HT1080 (cell line): ENCODE results near the gene SH3PXD2A. TPM values are rescaled to one million over a fixed set of nuclear protein-coding genes. Genes with fewer than 3 reads are reported as not detected.

Experiments used
- DNase-seq: peaks from one replicate; pipeline ENCODE4 v3.0.0-alpha.2; 2015; ENCODE audit warnings: low read depth
- total RNA-seq: library from RNA; depleted of rRNA; stranded (reverse); fragments of >200 nt; shearing (Covaris generic); gene quantifications from 2 replicates; pipeline ENCODE4 v1.2.3, GENCODE V29; 2014

Gene SH3PXD2A
- total RNA-seq, 1 experiment from 2014 or later: 5.8 TPM

DNA sequence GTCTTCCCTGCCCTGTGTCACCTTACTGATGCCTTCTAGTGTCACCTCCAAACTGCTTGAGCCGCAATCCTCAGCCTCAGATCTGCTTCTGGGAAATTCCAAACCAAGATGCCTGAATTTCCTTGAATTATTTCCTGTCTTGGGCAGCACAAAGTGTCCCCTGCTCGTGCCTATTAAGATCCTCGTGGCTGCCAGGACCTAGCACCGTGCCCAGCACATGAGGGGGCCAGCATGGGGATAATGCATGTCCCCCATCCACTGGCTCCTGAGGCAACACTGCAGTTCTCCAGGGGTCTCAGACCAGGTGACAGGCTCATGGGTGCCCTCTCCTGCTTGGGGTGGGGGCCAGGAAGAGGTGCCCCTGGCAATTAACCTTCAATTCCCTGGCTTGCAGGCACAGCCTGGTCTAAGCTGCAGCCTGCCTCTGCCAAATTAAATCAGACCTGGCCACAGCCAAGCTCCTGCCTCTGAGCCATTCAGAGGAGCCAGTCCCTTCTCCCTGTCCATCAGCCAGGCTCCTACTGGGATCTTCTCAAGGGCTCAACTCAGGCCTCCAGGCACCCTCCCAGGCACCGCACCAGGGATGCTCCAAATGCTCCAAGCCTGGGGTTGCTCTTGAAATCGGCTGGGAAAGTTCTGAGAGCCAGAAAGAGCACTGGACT, 146.6 kb downstream of the SH3PXD2A start:
- DNase-seq: no peak

DNA sequence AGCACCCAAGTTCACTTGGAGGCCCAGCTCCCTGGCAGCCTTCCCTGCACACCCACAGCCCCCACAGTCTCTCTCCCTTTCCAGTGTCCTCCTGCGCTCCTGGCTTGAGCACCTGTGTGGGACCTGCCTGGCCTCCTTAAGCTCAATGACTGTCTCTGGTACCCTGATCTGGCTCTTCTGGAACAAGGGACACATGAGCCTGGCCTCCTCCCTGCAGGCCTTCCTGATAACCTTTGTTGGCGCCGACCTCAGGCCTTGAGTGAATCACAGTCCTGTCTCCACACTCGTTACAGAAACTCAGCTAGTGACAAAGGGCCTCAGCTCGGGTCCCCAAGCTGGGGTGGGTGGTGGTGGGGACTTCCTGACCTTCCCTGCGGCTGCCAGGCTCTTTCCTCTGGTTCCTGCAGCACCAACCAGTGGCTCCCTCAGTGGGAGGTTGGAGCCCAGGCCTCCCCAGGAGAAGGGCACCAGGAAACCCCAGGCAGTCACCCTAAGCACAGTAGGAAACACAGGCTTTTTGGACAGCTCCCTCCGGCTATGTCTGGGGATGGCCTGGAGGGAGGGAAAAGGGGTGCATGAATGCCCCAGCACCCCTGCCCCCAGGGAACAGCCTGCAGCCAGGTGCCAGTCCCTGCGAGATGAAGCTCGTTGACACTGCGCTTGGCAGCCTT, 147.3 kb downstream of the SH3PXD2A start:
- DNase-seq: no peak

DNA sequence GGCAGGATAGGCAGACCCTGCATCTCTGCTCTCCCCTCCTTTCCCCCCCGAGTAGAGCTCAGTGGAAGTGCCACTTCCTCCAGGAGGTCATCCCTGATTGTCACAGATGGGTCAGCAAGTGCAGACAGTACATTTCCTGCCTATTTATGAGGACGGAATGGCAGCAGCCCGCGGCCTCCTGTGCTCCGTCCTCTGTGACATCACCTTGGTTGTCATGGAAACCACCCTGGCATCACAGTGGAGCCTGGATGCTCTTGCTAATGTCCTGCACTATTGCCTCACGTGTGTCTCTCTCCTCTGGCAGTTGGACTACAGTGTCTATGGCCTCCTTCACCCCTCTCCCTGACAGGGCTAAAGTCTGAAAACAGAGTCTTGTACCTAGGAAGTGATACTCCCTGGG, 148.6 kb downstream of the SH3PXD2A start:
- no peak for DNase-seq

DNA sequence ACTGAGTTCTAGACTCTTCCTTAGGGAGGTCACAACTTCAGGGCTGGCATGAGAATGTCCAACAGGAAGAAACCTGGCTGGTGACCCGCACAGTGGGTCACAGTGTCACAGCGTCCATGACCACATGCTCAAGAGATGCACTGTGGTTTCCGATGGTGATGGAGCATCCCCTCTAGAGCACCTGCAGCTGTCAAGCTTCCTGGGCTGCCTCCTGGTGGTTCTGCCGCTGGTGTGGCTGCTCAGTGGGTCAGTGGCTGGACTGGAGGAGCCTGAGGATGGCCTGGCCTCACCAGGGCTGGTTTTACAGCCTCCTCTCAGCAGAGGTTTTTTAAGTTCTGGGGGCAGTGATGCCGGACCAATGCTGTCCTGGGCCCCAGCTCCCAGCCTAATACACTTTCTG, 149.3 kb downstream of the SH3PXD2A start:
- DNase-seq: no peak

DNA sequence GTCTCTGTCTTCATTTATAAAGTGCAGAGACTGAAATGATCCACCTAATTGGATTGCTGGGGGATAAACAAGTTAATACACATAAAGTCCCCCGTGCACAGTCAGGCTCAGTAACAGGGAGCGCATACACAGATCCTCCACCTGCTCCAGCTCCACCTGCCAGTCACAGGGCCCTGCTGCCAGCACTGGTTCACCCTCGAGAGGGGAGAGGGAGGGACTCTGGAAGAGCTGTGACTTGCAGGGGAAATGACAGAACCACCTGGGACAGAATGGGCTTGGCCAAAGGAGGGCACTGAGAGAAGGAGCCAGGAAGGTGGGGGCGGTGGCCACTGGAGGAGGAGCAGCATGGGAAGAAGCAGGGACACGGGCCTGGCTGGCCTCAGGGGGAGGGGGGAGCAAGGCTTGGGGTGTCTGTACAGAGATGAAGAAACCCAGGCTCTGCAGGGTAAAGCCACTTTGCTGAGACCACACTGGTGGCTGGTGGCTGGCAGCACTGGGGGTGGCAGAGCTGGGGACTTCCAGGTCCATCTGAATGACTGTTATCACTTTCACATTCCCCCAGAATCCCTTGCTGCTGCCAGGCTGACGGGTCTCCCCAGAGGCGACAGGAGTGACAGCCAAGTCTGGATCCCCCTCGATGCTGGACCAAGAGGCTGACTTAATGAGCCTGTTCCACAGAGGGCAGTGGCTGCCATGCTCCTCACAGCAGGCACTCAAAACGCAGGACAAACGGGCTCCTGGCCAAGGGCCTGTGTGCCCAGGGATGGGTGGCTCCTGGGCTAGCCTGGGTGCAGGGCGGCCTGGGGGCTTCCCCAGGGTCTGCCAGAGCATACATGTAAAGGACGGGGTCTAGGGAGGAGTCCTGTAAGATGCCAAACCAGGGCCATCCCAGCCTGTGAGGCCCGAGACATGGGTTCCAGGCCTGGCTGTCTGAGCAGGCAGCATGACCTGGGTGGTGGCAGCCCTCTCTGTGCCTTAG, 151.1 kb downstream of the SH3PXD2A start:
- no peak for DNase-seq

DNA sequence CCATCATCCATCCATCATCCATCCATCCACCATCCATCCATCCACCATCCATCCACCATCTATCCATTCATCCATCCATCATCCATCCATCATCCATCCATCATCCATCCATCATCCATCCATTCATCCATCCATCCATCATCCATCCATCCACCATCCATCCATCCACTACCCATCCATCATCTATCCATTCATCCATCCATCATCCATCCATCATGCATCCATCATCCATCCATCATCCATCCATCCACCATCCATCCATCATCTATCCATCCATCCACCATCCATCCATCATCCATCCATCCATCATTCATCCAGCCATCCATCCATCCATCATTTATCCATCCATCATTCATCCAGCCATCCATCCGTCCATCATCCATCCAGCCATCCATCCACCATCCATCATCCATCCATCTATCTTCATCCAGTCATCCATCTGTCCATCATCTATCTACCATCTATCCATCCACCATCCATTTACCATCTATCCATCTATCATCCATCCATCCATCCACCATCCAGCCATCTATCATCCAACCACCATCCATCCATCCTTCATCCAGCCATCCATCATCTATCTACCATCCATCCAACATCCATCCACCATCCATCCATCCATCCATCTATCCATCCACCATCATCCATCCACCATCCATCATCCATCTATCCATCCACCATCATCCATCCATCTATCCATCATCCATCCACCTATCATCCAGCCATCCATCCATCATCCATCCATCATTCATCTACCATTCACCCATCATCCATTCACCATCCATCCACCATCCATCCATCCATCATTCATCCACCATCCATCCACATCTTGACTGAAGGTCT, 153.8 kb downstream of the SH3PXD2A start:
- DNase-seq: no peak

DNA sequence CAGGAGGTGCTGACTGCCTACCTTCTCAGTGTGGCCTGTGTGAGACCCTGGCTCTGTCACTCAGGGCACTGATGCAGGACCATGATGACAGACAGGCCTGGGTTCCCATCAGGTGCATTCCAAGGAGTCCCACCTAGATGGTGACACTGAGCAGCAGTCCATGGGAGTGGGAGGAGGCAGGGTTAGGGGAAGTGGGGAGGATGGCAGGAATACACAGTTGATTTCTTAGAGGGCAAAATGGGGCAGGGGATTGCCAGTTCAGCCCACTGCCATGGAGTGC, 155.0 kb downstream of the SH3PXD2A start:
- DNase-seq: no peak

DNA sequence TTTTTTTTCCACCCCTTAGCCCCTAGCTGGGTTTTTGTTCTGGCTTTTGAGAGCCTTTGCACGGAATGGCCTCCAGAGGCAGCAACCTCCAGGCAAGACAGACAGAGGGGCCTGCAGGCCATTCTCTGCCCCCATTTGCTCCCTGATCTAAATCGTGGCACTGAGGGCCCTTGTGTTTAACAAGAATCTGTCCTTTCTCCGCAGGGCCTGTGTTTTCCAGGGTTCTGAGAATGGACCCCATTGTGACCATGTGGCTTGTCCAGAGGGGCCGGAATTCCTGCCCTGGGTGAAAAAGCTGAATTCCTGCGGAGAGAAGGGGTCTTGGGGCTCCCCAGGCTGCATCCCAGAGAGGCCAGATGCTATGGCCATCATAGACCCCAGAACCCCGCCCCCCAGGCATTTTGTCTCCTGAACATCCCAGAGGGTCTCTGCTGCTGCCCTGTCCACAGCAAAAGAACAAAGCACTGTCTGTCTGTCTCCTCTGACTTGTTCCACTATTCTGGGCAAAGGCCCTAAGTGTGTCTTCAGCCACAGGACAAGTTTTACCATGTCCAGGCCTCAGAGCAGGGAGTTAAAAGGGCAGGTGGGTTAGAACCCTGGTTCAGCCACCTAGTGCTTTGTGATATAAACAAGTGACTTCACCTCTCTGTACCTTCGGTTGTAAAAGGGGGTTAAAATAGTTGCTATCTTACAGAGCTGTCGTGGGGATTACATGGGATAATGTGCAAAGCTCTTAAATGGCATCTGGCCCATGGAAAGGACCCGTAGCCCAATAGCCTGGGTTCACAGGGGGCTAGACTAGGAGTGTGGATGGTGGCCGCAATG, 155.6 kb downstream of the SH3PXD2A start:
- DNase-seq: no peak

DNA sequence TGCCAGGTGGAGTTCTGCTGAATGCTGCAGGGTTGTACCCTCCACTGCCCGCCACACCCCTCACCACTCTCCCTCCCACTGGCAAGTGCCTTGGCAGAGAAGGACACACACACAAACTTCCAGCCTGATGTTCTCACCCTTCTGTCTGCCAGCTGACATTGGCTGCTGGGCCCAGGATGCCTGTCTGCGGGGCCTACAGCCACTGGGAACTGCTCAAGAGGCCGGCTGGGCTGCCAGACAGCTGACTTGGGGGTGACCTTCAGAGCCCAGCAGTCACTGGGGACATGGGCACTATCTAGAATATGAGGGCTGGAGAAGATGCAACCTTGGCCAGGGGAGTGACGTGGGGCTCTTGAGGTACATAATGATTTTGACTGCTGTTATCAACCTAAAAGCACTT, 157.1 kb downstream of the SH3PXD2A start:
- DNase-seq: no peak

DNA sequence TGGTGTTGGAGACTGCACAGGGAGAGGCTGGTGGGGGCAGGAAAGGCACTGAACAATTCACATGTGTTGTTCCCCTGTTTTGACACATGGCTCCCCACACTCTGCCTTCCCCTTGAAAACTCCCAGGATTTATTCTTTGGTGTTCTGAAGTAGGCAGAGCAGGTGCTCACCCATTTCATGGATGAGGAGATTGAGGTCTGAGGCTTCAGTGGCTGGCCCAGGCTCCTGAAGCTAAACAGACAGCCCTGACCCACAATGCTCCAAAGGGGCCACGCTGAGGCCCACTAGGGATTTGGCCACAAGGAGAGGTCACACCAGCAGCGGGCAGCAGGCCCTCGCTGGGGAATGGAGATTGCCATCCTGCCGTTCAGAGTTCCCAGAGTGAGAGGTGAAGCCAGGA, 157.6 kb downstream of the SH3PXD2A start:
- DNase-seq: no peak

DNA sequence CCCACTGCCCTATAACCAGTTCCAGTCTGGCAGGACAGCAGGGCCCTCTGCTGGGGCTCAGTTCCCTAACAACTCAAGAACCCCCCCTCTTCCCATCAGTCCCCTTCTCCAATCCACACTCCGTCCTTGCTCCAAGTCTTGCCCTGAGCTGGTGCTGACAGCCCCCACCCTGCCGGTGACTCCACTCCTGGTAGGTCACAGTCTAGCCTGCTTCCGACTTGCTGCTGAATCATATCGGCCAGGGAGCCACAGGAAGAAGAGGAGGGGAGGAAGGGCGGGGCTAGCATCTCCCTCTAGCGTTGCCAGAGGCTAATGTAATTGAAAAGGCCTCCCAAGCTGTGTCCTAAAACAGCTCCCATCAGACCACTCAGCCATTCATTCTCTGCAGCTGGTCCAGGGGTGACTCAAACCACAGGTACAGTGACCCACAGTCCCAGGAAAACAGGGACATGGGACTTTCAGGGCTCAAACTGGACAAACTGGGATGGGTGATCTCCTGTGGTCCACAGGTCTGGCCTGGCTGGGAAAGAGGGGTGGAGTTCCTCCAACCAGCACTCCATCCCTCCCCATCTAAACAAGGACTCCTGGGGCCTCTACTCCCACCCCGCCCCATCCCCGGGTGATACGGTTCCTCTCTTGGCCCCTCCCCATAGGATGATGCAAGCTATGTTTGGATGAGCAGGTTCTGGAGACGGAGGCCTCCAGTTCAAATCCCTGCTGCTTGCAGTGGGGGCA, 158.8 kb downstream of the SH3PXD2A start:
- peak; percentile 98 for DNase-seq

DNA sequence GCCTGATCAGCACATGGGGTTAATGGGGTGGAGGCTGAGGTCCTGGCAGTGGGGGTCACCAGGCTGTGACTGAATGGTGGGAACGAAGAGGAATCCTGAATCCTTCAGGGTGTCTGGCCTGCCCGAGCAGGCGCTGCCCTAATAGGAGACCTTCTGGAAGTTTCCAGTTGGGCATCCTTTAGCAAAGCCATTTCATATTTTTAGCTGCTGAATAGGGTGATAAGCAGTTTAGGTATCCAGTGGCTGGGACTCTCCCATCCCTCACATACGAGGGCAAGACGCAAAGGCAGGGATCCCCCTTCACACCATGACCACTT, 159.3 kb downstream of the SH3PXD2A start:
- DNase-seq: no peak

DNA sequence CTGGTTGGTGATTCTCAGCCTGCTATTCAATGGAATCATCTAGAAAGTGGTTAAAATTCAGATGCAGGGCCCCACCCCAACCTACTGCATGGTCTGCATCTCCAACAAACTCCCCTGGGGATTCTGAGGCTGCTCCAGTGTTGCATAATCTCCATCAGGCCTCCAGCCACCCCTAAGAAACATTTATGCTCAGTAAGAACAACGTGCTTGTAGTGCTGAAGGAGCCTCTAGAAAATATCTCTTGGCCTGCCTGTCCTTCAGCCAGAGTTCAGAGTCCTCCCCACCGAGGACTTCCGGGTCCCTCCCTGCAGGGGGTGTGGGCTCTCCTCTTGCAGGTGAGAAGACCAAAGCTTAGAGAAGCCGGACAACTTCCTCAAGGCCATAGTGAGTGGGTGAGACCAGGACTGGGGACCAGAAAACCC, 159.8 kb downstream of the SH3PXD2A start:
- no peak for DNase-seq

DNA sequence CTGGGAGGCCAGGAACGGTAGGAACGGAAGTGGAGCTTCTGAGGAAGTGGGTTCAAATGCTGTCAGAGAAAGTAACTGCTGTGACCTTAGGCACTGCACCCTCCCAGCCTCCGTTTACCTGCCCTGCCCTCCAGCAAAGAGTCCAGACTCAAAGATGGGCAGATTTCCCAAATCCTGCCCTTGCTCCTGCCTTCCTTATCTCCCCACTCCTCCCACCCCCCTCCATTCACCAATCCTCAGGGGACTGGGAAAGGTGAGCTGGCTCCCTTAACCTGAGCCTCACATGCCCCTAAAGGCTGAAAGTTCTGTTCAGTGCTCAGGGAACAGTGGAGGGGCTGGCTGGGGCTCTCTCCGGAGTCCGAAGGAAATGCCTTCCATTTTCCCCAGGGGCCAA, 161.6 kb downstream of the SH3PXD2A start:
- DNase-seq: no peak

DNA sequence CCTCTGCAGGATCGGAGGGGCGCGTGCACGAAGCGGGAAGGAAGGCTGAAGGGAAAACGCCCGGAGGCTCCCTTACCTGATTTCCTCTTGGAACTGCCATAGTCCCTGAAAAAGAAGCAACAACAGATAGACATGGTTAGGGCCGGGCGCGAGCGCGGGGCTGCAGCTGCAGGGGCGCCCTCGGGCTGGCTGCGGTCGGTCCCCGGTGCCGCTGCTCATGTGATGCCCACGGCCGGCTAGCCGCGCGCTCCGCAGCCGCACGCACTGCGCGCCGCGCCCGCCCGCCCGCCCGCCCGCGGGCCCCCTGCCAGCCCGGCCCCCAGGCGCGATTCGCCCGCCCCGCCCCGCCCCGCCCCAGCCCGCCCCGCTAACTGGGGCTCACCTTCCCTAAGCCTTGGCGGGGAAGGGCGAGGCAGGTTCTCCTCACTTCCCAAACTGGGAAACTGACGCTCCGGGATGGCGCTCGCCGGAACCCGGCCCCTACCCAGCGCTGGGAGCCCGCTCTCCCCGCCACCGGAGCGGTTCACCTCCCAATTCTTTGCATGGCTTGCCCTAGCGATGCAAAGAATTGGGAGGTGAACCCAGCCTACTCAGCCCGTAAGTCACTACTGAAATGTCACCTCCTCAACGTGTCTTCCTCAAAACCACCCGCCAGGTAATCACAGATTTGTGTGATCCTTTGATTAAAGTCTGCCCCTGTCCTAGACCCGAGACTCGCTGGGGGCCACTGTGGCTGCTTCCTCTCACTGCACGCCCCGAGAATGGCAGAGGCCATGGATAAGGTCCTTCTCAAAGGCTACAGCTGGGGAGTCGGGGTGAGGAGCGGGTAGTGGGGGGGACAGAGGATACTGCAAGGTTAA, 162.2 kb downstream of the SH3PXD2A start:
- DNase-seq: no peak

DNA sequence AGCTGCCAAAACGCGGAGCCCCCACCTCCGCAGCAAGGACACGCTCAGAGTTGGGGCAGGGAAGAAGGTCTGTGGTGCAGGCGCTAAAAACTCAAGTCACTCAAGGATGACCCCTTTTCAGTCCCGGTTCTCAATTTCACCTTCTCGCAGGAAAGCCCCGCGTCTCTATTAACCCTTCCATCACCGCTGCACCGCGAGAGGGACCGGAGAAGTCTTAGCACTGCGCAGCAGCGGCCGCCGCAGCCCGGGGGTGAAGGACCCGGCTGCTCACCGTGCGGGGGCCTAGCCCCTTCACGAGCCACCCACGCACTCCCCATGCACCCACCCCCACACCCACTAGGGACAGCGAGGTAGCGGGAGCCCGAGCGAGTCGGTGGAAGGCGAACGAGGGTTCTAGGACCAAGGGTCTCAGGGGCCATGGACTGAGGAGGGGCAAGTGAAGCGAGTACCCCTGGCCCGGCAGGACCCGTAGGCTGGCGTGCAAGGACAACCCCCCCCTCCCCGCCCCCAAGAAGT, 162.9 kb downstream of the SH3PXD2A start:
- DNase-seq: no peak

DNA sequence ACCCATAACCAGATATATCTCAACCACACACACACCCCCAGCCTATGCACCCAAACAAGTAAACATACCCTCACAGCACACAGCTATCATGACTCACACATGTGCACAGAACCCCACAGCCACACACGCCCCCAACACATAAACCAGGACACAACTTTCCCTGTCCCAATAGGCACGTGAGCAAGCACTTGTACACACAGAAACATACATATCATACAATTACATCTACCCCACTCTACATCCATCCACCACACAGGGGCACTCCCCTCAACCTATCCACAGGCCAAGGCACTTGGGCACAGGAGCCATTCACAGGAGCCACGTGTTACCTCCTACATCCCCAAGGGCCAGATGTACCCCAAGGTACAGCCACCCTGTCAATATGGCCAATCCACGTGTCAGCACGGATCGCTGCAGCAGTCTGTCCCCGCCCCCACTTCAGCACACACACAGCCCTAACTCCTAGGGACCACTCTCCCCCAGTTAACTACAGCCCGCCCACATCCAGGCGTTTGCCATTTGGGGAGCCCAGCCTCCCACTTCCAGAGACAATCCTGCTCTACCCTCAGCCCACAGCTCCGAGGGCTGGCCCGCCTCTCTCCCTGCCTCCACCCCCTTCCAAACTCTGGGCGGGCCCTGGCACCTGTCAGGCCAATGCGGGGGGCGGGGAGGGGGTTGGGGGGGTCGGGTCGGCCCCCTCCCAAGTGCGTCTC, 163.5 kb downstream of the SH3PXD2A start:
- no peak for DNase-seq

DNA sequence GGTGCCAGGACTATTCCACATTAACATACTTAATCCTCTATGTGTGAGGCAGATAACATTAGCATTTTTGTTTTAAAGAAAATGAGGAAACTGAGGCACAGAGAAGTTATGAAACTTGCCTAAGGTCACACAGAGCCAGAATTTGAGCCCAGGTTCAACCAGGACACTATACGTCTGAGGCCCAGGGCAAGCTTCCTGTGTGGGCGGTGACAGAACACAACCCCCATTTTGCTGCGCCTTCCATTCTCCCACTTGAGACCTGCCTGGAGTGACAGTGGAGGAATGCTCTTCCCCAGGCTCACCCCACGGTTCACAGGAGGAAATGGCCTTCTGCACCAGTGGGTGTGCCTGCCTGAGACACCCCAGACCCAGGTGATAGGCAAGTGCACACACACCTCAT, 164.1 kb downstream of the SH3PXD2A start:
- no peak for DNase-seq
